H1 (cell line): ENCODE measurements around the gene GLDC. TPM values are rescaled to one million over a fixed set of nuclear protein-coding genes. Genes with fewer than 3 reads are reported as not detected.

Experiments used
- CTCF ChIA-PET: fragments of 300-600 bp; sonication (Branson Sonifier 250); formaldehyde crosslinking; loops from one replicate; lab custom pipeline; 2021; ENCODE audit not compliant: partially characterized antibody; lab: Charles Lee
- POLR2A ChIA-PET: fragments of 300-600 bp; sonication (Branson Sonifier 250); formaldehyde crosslinking; loops from one replicate; lab custom pipeline; 2021; ENCODE audit warnings: inconsistent platforms; ENCODE audit not compliant: partially characterized antibody; lab: Charles Lee
- DNase-seq, 2 experiments: peaks; one replicate each; pipeline versions ENCODE4 v3.0.0 to v3.0.0-alpha.2; 2010 to 2022; ENCODE audit warnings: low spot score in 2 of 2, low read depth in 1 of 2, mixed read lengths in 1 of 2
- FAIRE-seq: peaks from 2 replicates; lab custom pipeline; 2011; peaks lifted over from hg19 to GRCh38; lab: Jason Lieb, UNC
- H2AFZ ChIP-seq: 2 replicates; pipeline ENCODE4 v1.8.1; 2012; ENCODE audit warnings: low read length, inconsistent platforms
- H2AK5ac ChIP-seq: 2 replicates; pipeline ENCODE4 v1.6.1; 2013; ENCODE audit warnings: low read depth, low read length
- H2BK120ac ChIP-seq: replicated peaks from 2 replicates; pipeline ENCODE3; 2013; ENCODE audit warnings: low read depth, low read length, inconsistent platforms
- H2BK12ac ChIP-seq: 2 replicates; pipeline ENCODE4 v1.6.1; 2013; ENCODE audit warnings: low read depth, low read length
- H2BK15ac ChIP-seq: 2 replicates; pipeline ENCODE4 v1.6.1; 2013; ENCODE audit warnings: low read length
- H2BK20ac ChIP-seq: 2 replicates; pipeline ENCODE4 v1.6.1; 2013; ENCODE audit warnings: low read length
- H2BK5ac ChIP-seq: 2 replicates; pipeline ENCODE4 v1.6.1; 2013; ENCODE audit warnings: low read depth, low read length
- H3K14ac ChIP-seq: 2 replicates; pipeline ENCODE4 v1.6.1; 2013; ENCODE audit warnings: inconsistent platforms; ENCODE audit not compliant: insufficient read length
- H3K18ac ChIP-seq: 2 replicates; pipeline ENCODE4 v1.6.1; 2013; ENCODE audit warnings: low read length; ENCODE audit errors: extremely low read depth
- H3K23ac ChIP-seq: 2 replicates; pipeline ENCODE4 v1.6.1; 2013; ENCODE audit warnings: inconsistent platforms; ENCODE audit not compliant: insufficient read length
- H3K23me2 ChIP-seq: 2 replicates; pipeline ENCODE4 v1.6.1; 2013; ENCODE audit warnings: low read depth, low read length
- H3K27ac ChIP-seq: 2 replicates; pipeline ENCODE4 v1.6.1; 2011; ENCODE audit warnings: low read depth, low read length, inconsistent platforms
- H3K27me3 ChIP-seq, 4 experiments: replicated peaks in 1 of 4; 1 replicate in 1 of 4; 2 replicates in 3 of 4; pipeline versions ENCODE4 v1.6.1 to v1.8.1; 2011 to 2013; ENCODE audit warnings: low read length in 3 of 4, mild to moderate bottlenecking in 3 of 4, inconsistent platforms in 2 of 4, mixed read lengths in 2 of 4, moderate library complexity in 1 of 4; ENCODE audit not compliant: control insufficient read depth in 3 of 4, insufficient read depth in 3 of 4; ENCODE audit errors: extremely low read depth in 1 of 4
- H3K36me3 ChIP-seq, 4 experiments: 2 replicates each; pipeline versions ENCODE4 v1.6.1 to v1.8.1; 2011 to 2013; ENCODE audit warnings: mild to moderate bottlenecking in 4 of 4, low read length in 3 of 4, moderate library complexity in 2 of 4, control low read depth in 1 of 4, inconsistent platforms in 1 of 4; ENCODE audit not compliant: insufficient read depth in 4 of 4, control insufficient read depth in 2 of 4
- H3K4ac ChIP-seq: replicated peaks from 2 replicates; pipeline ENCODE3; 2013; ENCODE audit warnings: low read length, low read depth, mixed read lengths, inconsistent platforms; ENCODE audit not compliant: insufficient read length
- H3K4me1 ChIP-seq, 4 experiments: replicated peaks in 1 of 4; 1 replicate in 1 of 4; 2 replicates in 3 of 4; pipeline versions ENCODE4 v1.6.1 to v1.8.1; 2011 to 2013; ENCODE audit warnings: low read length in 3 of 4, inconsistent platforms in 2 of 4, mixed read lengths in 1 of 4; ENCODE audit not compliant: insufficient read depth in 4 of 4, control insufficient read depth in 3 of 4
- H3K4me2 ChIP-seq, 2 experiments: 2 replicates each; pipeline versions ENCODE4 v1.6.1 to v1.8.1; 2011 to 2013; ENCODE audit warnings: low read depth in 2 of 2, low read length in 2 of 2, control low read depth in 1 of 2, inconsistent platforms in 1 of 2, mild to moderate bottlenecking in 1 of 2; ENCODE audit not compliant: insufficient read depth in 1 of 2
- H3K4me3 ChIP-seq, 4 experiments: fragments of 200-600, 300-600 bp in 1 of 4; sonication (generic), shearing (Covaris generic), sonication (Bioruptor Twin) in 1 of 4; 2 replicates each; pipeline versions ENCODE4 v1.5.1 to v1.8.1; 2011 to 2016; ENCODE audit warnings: low read length in 4 of 4, low read depth in 3 of 4, control low read depth in 2 of 4, inconsistent platforms in 2 of 4, mild to moderate bottlenecking in 2 of 4, mixed read lengths in 1 of 4, moderate library complexity in 1 of 4; ENCODE audit not compliant: insufficient read depth in 2 of 4; ENCODE audit errors: extremely low read depth in 1 of 4
- H3K56ac ChIP-seq: replicated peaks from 2 replicates; pipeline ENCODE3; 2013; ENCODE audit warnings: low read depth, mild to moderate bottlenecking, mixed read lengths, low read length, inconsistent platforms; ENCODE audit not compliant: insufficient read length
- H3K79me1 ChIP-seq: 2 replicates; pipeline ENCODE4 v1.6.1; 2013; ENCODE audit warnings: low read depth, low read length, control low read depth
- H3K79me2 ChIP-seq, 2 experiments: 2 replicates each; pipeline versions ENCODE4 v1.6.1 to v1.8.1; 2012 to 2013; ENCODE audit warnings: low read length in 2 of 2, mild to moderate bottlenecking in 2 of 2, inconsistent platforms in 1 of 2; ENCODE audit not compliant: insufficient read depth in 2 of 2, control insufficient read depth in 1 of 2
- H3K9ac ChIP-seq, 4 experiments: replicated peaks in 1 of 4; 1 replicate in 1 of 4; 2 replicates in 3 of 4; pipeline versions ENCODE4 v1.6.1 to v1.8.1; 2011 to 2013; ENCODE audit warnings: low read depth in 3 of 4, low read length in 3 of 4, control low read depth in 2 of 4, mild to moderate bottlenecking in 2 of 4, moderate library complexity in 2 of 4, inconsistent platforms in 1 of 4; ENCODE audit errors: extremely low read depth in 1 of 4
- H3K9me3 ChIP-seq, 2 experiments: 2 replicates each; pipeline versions ENCODE4 v1.6.1 to v1.8.1; 2012 to 2013; ENCODE audit warnings: mild to moderate bottlenecking in 2 of 2, moderate library complexity in 2 of 2, control low read depth in 1 of 2, inconsistent platforms in 1 of 2, low read depth in 1 of 2, low read length in 1 of 2, mixed read lengths in 1 of 2; ENCODE audit not compliant: insufficient read depth in 2 of 2
- H4K20me1 ChIP-seq, 2 experiments: replicated peaks in 1 of 2; 2 replicates each; pipeline versions ENCODE3 to v1.8.1; 2011 to 2013; ENCODE audit warnings: inconsistent platforms in 2 of 2, low read length in 2 of 2, mild to moderate bottlenecking in 1 of 2; ENCODE audit not compliant: insufficient read depth in 2 of 2, control insufficient read depth in 1 of 2
- H4K5ac ChIP-seq: 2 replicates; pipeline ENCODE4 v1.6.1; 2013; ENCODE audit warnings: low read length, low read depth, mixed read lengths, inconsistent platforms; ENCODE audit not compliant: insufficient read length
- H4K8ac ChIP-seq: 2 replicates; pipeline ENCODE4 v1.8.0; 2013; ENCODE audit warnings: mild to moderate bottlenecking, moderate library complexity, low read length, inconsistent platforms; ENCODE audit not compliant: insufficient read depth; ENCODE audit errors: extremely low read depth
- H4K91ac ChIP-seq: replicated peaks from 2 replicates; pipeline ENCODE3; 2013; ENCODE audit warnings: low read length, mixed read lengths, inconsistent platforms; ENCODE audit not compliant: insufficient read length
- BACH1 ChIP-seq: IDR thresholded peaks from 2 replicates; pipeline ENCODE4 v1.6.1; 2012; ENCODE audit warnings: low read length, improper control_type of control experiment
- CBX5 ChIP-seq: fragments of 300-800, 300-1000 bp; sonication (generic); IDR thresholded peaks from 2 replicates; pipeline ENCODE4 v1.7.1; 2016; ENCODE audit warnings: antibody characterized with exemption, low read length, low read depth
- HDAC2 ChIP-seq, 2 experiments: fragments of 300-600 bp in 1 of 2; sonication (generic) in 1 of 2; IDR thresholded peaks; 2 replicates each; pipeline ENCODE4 v1.6.1; 2011 to 2012; ENCODE audit warnings: low read depth in 2 of 2, low read length in 2 of 2, mild to moderate bottlenecking in 2 of 2, moderate library complexity in 2 of 2, borderline replicate concordance in 1 of 2, inconsistent platforms in 1 of 2
- JUND ChIP-seq: IDR thresholded peaks from 2 replicates; pipeline ENCODE4 v1.6.1; 2011; ENCODE audit warnings: mild to moderate bottlenecking, improper control_type of control experiment, low read length
- KDM1A ChIP-seq: fragments of 200-600, 300-600 bp; sonication (generic); IDR thresholded peaks from 2 replicates; pipeline ENCODE4 v1.7.1; 2016; ENCODE audit warnings: mild to moderate bottlenecking, low read length, borderline replicate concordance
- KDM5A ChIP-seq: fragments of 200-600 bp; IDR thresholded peaks from 2 replicates; pipeline ENCODE4 v1.7.1; 2012; ENCODE audit warnings: mild to moderate bottlenecking, low read length, inconsistent platforms, mixed read lengths
- NRF1 ChIP-seq: IDR thresholded peaks from 2 replicates; pipeline ENCODE4 v1.6.1; 2011; ENCODE audit warnings: mild to moderate bottlenecking, low read depth, low read length, improper control_type of control experiment
- PHF8 ChIP-seq: fragments of 200-600 bp; sonication (generic); conservative IDR thresholded peaks from 2 replicates; pipeline ENCODE4 v1.7.1; 2012; ENCODE audit warnings: low read depth, mild to moderate bottlenecking, inconsistent platforms, low read length, moderate library complexity
- POLR2A ChIP-seq, 2 experiments: IDR thresholded peaks; 1 replicate in 1 of 2; 2 replicates in 1 of 2; pipeline ENCODE4 v1.6.1; 2011; ENCODE audit warnings: low read depth in 2 of 2, low read length in 2 of 2, mild to moderate bottlenecking in 2 of 2; ENCODE audit errors: control extremely low read depth in 1 of 2
- SIN3A ChIP-seq, 2 experiments: IDR thresholded peaks in 1 of 2; conservative IDR thresholded peaks in 1 of 2; 2 replicates each; pipeline ENCODE4 v1.6.1; 2011 to 2012; ENCODE audit warnings: low read length in 2 of 2, improper control_type of control experiment in 1 of 2, low read depth in 1 of 2, mild to moderate bottlenecking in 1 of 2
- SIRT6 ChIP-seq: IDR thresholded peaks from one replicate; pipeline ENCODE4 v1.7.1; 2012; ENCODE audit warnings: low read length, inconsistent platforms
- SP1 ChIP-seq: IDR thresholded peaks from 2 replicates; pipeline ENCODE4 v1.6.1; 2011; ENCODE audit warnings: low read depth, low read length
- SP4 ChIP-seq: IDR thresholded peaks from 2 replicates; pipeline ENCODE4 v1.6.1; 2012; ENCODE audit warnings: low read length, inconsistent platforms
- YY1 ChIP-seq: IDR thresholded peaks from 2 replicates; pipeline ENCODE4 v1.6.1; 2011; ENCODE audit warnings: low read depth, mild to moderate bottlenecking, low read length
- ZNF274 ChIP-seq: IDR thresholded peaks from 2 replicates; pipeline ENCODE4 v1.7.0; 2012; ENCODE audit warnings: low read length, borderline replicate concordance; ENCODE audit errors: extremely low read depth
- WGBS, 2 experiments: shearing (Covaris generic) in 1 of 2; methylation state at CpG; one replicate each; pipeline versions ENCODE4 v1.1.6 to v1.1.7; 2013 to 2015; ENCODE audit warnings: low lambda C conversion rate in 2 of 2, mixed read lengths in 2 of 2, inconsistent platforms in 1 of 2, low coverage in 1 of 2, missing lambda C conversion rate in 1 of 2; ENCODE audit not compliant: insufficient replicate concordance in 2 of 2, insufficient coverage in 1 of 2, insufficient read length in 1 of 2; ENCODE audit errors: extremely low coverage in 1 of 2, missing lambda C conversion rate in 1 of 2; 5-methylcytosine and 5-hydroxymethylcytosine counted together
- polyA plus RNA-seq, 7 experiments: library from polyadenylated mRNA; depleted of rRNA in 3 of 7; stranded (reverse) in 5 of 7; unstranded in 2 of 7; fragments of >200 nt in 5 of 7; fragments of 200-250 nt in 2 of 7; gene quantifications; 1 replicate in 5 of 7; 2 replicates in 1 of 7; 4 replicates in 1 of 7; pipeline versions ENCODE4 v1.2.1 to v1.2.3, GENCODE V29; 2011 to 2013; ENCODE audit warnings: missing spikeins in 2 of 7, mixed read lengths in 2 of 7
- total RNA-seq: library from RNA; stranded (reverse); fragmentation: NEBNext Ultra II Directional; extraction: Animal tissue kit (Norgen Biotek cat#: 25700); gene quantifications from 2 replicates; pipeline ENCODE4 v1.2.1, GENCODE V29; 2021

GLDC gene
- total and polyA plus RNA-seq, 2 of the 8 experiments (the other 6 are each of a cell fraction or from before 2014, with no cell fraction given), result 48.8 to 101 TPM

- H3K4me2 ChIP-seq, result peak overlapping the region; percentile 76 to 95
- no peaks in the 10 kb centered on the region for H4K20me1 ChIP-seq
- H2AFZ ChIP-seq, result peak overlapping the region; percentile 83
- peak overlapping the region; percentile 86; the same call in 1 of the 2 replicates for H2BK12ac ChIP-seq
- no peak overlapping the region for H3K23ac ChIP-seq
- no peak overlapping the region for H2BK20ac ChIP-seq
- no peak for FAIRE-seq
- H3K18ac ChIP-seq, result peak overlapping the region; percentile 96
- H2BK15ac ChIP-seq, result peak overlapping the region; percentile 67; the same call in 1 of the 2 replicates
- no peaks in the 10 kb centered on the region for H3K27me3 ChIP-seq
- no peak for DNase-seq
- H2BK120ac ChIP-seq, result no peak overlapping the region
- H3K9me3 ChIP-seq, result no peaks in the 10 kb centered on the region
- H3K4me1 ChIP-seq, result peaks cover 0 to 3% (median 0%) of the 10 kb centered on the region in 4 experiments; a peak in 2 of 7 replicates
- peak overlapping the region; percentile 81 to 87 (median 85) for H3K4me3 ChIP-seq
- peak overlapping the region; percentile 82; the same call in 1 of the 2 replicates for H4K8ac ChIP-seq
- peak overlapping the region; percentile 99 for H3K27ac ChIP-seq
- peaks cover 0 to 8% of the 10 kb centered on the region in 2 experiments; a peak in 2 of 4 replicates for H3K79me2 ChIP-seq
- POLR2A ChIA-PET, result interaction anchor here (0.5 to 2.6 kb wide), 9 partner anchors 13 to 274 kb away, joined by 3 to 12 read pairs (median 3); partner anchors contain the start of gene KDM4C
- peak overlapping the region; percentile 99 for H2BK5ac ChIP-seq
- H3K79me1 ChIP-seq, result no peaks in the 10 kb centered on the region
- H3K23me2 ChIP-seq, result peaks cover 6% of the 10 kb centered on the region
- H4K5ac ChIP-seq, result peak overlapping the region; percentile 97
- no peak overlapping the region for H3K4ac ChIP-seq
- H3K56ac ChIP-seq, result peak overlapping the region; percentile 84
- peak overlapping the region; percentile 88 to 98 (median 96) for H3K9ac ChIP-seq
- 0 out of 8 replicates have a peak, but pooled peaks cover 0 to 4% (median 0%) of the 10 kb centered on the region in 4 experiments for H3K36me3 ChIP-seq
- 0 out of 2 replicates have a peak overlapping the region, but pooled peaks have one; percentile 68 for H2AK5ac ChIP-seq
- WGBS, 2 experiments, result 3% methylated on average over 26 of the region's 26 CpGs; no CpG with 5 or more reads in 1 of the 2 experiments
- H4K91ac ChIP-seq, result peak overlapping the region; percentile 84
- H3K14ac ChIP-seq, result no peak overlapping the region
- CTCF ChIA-PET, result no interaction called here
- TF ChIP-seq HDAC2 (IDR thresholded peaks at IDR 0.05; ENCODE audit: borderline replicate concordance in 1 of 2, low read depth in 2 of 2, low read length in 2 of 2) (peak in 1 of 2 experiments; percentile 6; a peak in 2 of 4 replicates), NRF1 (no peak), YY1 (no peak), JUND (no peak), BACH1 (no peak), SP4 (no peak), KDM5A (no peak), SP1 (no peak), CBX5 (no peak), SIN3A (conservative IDR thresholded peaks at IDR 0.05 in 1 of 2, IDR thresholded peaks at IDR 0.05 in 1 of 2; ENCODE audit: low read depth in 1 of 2, low read length in 2 of 2) (0 out of 4 replicates have a peak, but pooled peaks of 1 of the 2 experiments have one; percentile 57), SIRT6 (no peak), POLR2A (IDR thresholded peaks at IDR 0.05; ENCODE audit: control extremely low read depth in 1 of 2, low read depth in 2 of 2, low read length in 2 of 2) (no peak), ZNF274 (no peak), PHF8 (no peak), KDM1A (no peak)
Measured at GRCh38 chr9:6680797-6681146, 35.2 kb upstream of the GLDC start.
